AG08396 (cell line): ENCODE measurements around the gene NUDT17.
"Not testable (repeated sequence)": the region's sequence is repeated elsewhere in the genome, so short reads cannot be mapped to it uniquely, and the experiment has no call there.

Source experiments
- DNase-seq: peaks from one replicate; pipeline ENCODE4 v3.0.0; 2012; ENCODE audit warnings: low spot score, mixed read lengths

NUDT17 gene, protein sequence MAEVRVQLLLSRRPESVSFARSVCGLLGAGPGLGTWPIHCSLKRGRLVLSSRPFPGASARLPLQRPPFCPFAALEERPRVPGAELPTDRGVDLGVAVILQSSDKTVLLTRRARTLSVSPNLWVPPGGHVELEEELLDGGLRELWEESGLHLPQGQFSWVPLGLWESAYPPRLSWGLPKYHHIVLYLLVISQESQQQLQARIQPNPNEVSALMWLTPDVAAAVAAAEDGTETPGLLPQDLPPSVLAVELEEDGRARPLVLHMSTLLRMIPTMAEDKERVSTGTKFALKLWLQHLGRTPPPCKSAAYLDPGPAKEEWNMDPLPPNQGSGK

DNA sequence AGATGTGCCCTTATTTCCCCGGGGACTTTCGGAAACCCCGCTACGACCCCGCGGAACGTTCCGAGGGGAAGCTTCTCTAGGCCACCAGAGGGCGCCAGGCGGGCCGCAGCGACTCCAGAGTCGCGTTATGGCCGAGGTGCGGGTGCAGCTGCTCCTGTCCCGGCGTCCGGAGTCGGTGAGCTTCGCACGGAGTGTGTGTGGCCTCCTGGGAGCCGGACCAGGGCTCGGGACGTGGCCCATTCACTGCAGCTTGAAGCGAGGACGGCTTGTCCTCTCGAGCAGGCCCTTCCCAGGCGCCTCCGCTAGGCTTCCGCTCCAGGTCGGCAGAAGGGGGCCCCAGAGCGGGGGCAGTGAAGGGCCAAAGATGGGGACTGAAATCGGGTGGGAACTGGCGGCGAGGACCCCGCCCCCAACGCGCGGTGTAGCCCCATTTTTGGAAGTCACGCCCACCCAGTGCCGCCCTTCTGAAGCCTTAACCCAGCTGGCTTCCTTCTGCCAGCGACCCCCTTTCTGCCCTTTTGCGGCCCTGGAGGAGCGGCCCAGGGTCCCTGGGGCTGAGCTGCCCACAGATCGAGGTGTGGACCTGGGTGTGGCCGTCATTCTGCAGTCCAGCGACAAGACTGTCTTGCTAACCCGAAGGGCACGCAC lies at the start of gene NUDT17:
TSS of gene NUDT17 (plus strand) at position 117 of the 648 bp plus-strand sequence. CDS start at position 128, 11 bp downstream.
- peak; percentile 90 for DNase-seq

- no peak for DNase-seq
Measured at GRCh38 chr1:145796753-145797152, 48.7 kb upstream of the NUDT17 start.

- no peak for DNase-seq
Measured at GRCh38 chr1:145799806-145800205, 45.6 kb upstream of the NUDT17 start.

DNA sequence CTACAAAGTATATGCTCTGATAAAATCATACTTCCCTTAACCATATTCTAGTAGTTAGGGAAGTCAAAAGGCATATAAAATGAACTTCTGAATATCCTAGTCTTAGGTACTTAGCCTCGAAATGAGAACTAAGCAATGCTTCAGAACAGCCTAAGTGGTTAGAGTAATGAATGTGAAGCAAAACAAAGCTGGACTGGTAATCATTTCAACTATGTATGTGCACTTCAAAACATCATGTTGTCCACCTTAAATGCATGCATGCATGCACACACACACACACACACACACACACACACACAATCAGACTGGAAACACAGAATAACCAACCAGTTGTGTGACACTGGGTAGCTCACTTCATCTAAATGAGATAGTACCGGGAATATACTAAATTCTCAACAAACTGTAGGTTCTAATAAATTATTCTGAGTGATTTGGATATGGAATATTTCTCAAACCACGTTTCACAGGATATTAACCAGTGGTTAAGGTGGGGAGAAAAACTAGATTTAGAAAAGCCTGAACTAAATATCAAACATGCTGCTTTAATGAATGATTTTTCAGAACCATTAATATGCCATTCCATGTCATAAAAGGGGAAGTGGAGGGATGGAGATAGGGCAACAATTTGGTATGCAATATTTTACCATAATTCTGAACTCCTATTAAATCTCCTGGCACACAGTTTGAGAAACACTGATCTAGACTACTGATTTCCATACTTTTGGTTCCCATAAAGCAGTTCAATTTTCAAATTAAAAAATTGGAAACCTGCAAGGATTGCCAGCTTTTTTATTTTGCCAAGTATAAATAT lies 41.0 kb upstream of the NUDT17 start:
- no peak for DNase-seq

DNA sequence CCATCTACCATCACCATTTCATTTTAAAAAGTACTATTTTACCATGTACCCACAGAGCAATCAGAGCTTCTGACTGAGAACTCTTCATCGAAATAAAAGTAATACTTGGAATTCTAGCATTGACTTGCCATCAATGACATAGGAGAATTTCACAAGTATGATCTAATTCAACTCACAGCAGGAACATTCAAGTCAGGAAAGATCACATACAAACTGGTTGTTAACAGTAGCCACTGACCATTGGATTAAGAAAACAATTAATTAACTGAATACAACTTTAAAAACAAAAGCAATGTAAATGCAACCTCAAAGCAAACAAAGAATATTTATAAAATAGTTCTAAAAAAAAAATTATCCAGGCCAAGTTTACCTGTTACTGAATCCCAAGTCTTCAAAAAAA lies 40.4 kb upstream of the NUDT17 start:
- DNase-seq, result no peak

GRCh38 chr1:145806408-145806807 lies 39.0 kb upstream of the NUDT17 start:
- no peak for DNase-seq

DNA sequence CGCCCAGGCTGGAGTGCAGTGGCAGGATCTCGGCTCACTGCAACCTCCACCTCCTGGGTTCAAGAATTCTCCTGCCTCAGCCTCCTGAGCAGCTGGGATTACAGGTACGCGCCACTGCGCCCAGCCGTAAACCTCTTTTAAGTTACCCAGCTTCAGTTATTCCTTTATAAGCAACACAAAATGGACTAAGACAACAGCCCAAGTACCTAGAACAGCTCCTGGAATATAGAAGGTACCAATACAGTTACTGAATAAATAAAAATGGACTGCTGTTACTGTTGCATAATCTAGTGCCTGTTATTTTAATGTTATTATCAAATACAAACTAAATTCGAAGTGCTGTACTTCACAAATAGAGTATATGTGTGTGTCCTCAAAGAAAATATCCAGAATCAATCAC lies 38.6 kb upstream of the NUDT17 start:
- no peak for DNase-seq

GRCh38 chr1:145812977-145813810 lies 32.2 kb upstream of the NUDT17 start:
- not testable (repeated sequence) for DNase-seq

DNA sequence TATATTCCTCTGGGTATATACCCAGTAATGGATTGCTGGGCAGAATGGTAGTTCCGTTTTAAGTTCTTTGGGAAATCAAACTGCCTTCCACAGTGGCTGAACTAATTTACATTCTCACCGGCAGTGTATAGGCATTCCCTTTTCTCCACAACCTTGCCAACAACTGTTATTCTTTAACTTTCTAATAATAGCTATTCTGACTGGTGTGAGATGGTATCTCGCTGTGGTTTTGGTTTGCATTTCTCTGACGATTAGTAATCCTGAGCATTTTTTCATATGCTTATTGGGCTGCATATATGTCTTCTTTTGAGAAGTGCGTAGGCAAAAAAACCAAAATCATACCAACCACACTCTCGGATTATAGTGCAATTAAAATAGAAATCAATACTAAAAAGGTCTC lies 27.3 kb upstream of the NUDT17 start:
- not testable (repeated sequence) for DNase-seq

- not testable (repeated sequence) for DNase-seq
Measured at GRCh38 chr1:145822779-145823331, 22.6 kb upstream of the NUDT17 start.

DNA sequence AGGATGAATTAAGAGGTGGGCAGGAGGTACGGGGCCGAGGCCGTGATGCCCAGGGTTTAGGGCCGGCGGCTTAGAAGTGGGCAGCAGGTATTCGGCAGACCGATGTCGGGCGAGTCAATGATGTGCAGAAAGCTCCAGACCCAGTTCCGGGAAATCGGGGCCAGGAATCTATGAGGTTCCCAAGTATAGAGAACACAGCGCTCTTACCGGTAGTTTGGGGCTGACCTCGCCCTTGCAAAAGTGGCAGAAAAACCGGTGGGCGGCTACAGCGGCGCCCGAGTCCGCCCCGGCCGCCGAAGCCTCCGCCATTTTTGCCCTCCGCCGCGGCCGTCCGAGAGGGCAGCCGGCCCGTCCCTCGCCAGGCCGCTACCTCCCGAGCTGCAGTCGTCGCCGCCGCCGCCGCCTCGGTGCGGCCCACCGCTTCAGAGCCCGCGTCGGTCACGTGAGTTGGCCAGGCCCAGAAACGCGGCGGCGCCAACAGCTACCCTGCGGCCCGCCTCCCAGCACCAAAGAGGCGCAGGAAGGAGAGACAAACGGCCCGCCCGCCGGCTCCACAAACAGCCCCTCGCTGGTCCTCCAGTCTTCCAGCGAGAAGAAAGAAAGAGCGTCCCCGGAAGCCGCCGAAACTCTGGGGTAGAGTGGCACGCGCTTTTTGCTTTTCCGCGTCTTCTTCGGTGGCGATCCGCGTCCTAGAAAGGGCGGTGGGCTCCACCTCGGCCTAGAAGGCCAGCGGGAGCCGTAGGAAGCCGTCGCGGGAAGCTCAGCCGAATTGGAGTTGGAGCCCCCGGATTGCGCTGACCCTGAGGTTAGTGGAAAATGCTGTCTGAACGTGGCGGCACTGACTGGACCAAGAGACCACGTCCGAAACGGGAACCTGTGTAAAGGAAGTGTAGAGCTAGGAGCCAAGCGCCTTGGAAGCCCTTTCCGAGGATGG lies 21.6 kb upstream of the NUDT17 start, which contains the start of the genes POLR3C and RNF115:
TSS of gene POLR3C (plus strand) at position 636 of the 934 bp plus-strand sequence. CDS start 1,577 bp downstream, outside the sequence.
TSS of gene RNF115 (minus strand) at position 531 of the 934 bp plus-strand sequence. CDS start at position 309, 222 bp downstream.
- DNase-seq, result peak; percentile 91

DNA sequence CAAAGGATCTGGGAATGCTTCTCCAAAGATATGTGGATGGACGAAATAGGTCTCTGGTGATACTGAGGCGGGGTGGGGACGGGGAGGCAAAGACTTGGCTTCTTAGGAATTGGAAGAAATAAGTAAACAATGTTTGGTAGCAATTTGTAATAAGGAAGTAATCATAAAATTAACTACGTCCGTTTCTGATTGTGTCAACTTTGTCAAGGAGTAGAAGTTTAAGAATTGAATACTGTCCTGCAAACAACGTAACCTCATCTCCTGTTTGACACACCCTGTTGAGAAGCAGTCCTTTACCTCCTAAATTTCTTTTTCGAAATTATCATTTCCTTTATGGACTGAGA lies 21.0 kb upstream of the NUDT17 start:
- no peak for DNase-seq

- DNase-seq, result no peak
Measured at GRCh38 chr1:145826030-145826429, 19.4 kb upstream of the NUDT17 start.

DNA sequence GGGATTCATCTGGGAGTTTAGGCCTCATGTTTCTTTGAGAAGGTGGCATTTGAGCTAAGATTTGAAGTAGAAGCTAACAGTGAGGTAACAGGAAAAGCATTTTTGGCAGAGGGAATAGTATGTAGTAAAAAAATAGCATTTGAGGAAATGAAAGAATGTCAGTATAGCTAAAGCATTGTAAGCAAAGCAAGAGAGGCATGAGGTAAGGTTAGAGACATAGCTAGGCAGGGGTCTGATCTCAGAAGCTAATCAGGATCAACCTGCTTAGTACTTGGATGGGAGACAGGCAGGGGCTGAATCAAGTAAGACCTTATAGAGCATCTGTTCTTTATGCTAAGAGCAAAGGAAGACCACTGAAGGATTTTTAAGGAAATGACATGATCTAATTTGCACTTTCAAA lies 17.5 kb upstream of the NUDT17 start:
- DNase-seq, result no peak

- no peak for DNase-seq
Measured at GRCh38 chr1:145828367-145829026, 16.9 kb upstream of the NUDT17 start.

GRCh38 chr1:145830810-145831209 lies 14.6 kb upstream of the NUDT17 start:
- not testable (repeated sequence) for DNase-seq

- DNase-seq, result no peak
Measured at GRCh38 chr1:145837656-145838055, 7.8 kb upstream of the NUDT17 start.

GRCh38 chr1:145843031-145843430 lies 2.4 kb upstream of the NUDT17 start:
- DNase-seq, result no peak

DNA sequence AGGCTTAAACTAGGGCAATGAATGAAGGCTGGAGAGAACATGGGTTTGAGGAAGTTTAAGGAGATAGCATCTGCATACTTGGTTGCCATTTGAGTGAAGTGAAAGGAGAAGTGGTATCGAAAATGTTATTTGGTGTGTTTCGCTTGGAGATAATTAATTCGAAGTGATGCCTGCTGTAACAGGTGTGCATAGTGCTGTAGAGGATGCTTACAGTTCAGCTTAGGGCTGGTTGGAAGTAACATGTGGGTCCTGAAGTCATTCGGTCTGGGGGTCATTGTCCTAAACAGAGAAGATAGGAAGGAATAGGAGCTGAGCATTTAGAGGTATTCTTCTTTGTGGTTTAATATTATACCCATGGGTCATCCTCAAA lies 301 bp upstream of the NUDT17 start:
- no peak for DNase-seq

- peak; percentile 62 for DNase-seq
Measured at GRCh38 chr1:145846201-145846612, 777 bp downstream of the NUDT17 start.
